ENCODE results near the gene ARID3A.
"Not testable (repeated sequence)": the region's sequence is repeated elsewhere in the genome, so short reads cannot be mapped to it uniquely, and the experiment has no call there.

Gene ARID3A

GRCh38 chr19:955803-956765 lies 30.2 kb downstream of the ARID3A start:
- Histone ChIP-seq H3K4me1 (ENCODE audit: control insufficient read depth in 2 of 2, insufficient read depth in 2 of 2, low read length in 2 of 2) (peaks cover 18 to 20% of the 10 kb centered on the region in 2 donors), H3K9ac (ENCODE audit: low read depth in 1 of 2, low read length in 2 of 2) (no peak overlapping the region), H3K27me3 (ENCODE audit: control insufficient read depth in 2 of 2, insufficient read depth in 2 of 2, low read length in 2 of 2) (peaks cover 0 to 2% of the 10 kb centered on the region in 2 donors), H3K4me3 (ENCODE audit: low read length in 2 of 2) (no peak overlapping the region), H3K27ac (ENCODE audit: low read depth in 2 of 2, low read length in 2 of 2) (no peak overlapping the region), H3K36me3 (ENCODE audit: control insufficient read depth in 2 of 2, insufficient read depth in 2 of 2, low read length in 2 of 2) (peaks cover 0 to 3% of the 10 kb centered on the region in 2 donors), H3K9me3 (ENCODE audit: control insufficient read depth in 2 of 2, low read length in 2 of 2) (no peaks in the 10 kb centered on the region)

DNA sequence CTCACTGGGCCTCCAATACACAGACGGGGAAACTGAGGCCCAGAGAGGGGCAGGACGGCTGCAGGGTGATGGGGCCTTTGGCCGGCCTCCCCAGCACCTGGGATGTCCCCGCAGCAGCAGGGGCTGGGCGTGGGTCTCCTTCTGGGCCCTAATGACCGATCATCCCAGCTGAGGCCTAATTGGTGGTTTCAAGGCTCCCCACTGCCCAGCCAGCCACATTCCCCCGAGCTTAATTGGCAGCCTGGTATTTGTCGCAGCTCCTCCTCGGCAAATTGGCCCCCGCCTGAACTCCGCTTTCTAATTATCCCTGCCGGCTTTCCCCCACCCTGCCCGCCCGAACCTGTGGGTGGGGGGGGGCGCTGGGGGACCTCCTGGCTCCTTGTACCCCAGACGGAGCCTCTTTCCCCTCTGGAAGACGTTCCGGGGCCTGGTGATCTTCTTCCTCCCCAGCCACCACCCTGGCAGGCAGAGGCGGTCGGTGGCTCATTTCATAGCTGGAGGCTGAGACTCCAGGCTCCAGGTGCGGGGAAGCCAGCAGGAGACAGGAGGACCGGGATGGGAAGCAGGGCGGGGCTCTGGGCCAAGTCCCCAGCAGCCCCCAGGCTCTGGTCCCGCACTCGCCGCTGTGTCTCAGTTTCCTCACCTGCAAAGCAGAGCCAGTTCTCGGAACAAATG lies 31.1 kb downstream of the ARID3A start:
- Histone ChIP-seq H3K27me3 (ENCODE audit: control insufficient read depth in 2 of 2, insufficient read depth in 2 of 2, low read length in 2 of 2) (peaks cover 0 to 2% of the 10 kb centered on the region in 2 donors), H3K36me3 (ENCODE audit: control insufficient read depth in 2 of 2, insufficient read depth in 2 of 2, low read length in 2 of 2) (peaks cover 0 to 3% of the 10 kb centered on the region in 2 donors), H3K9me3 (ENCODE audit: control insufficient read depth in 2 of 2, low read length in 2 of 2) (no peaks in the 10 kb centered on the region), H3K4me1 (ENCODE audit: control insufficient read depth in 2 of 2, insufficient read depth in 2 of 2, low read length in 2 of 2) (peaks cover 18 to 20% of the 10 kb centered on the region in 2 donors), H3K27ac (ENCODE audit: low read depth in 2 of 2, low read length in 2 of 2) (no peak overlapping the region), H3K9ac (ENCODE audit: low read depth in 1 of 2, low read length in 2 of 2) (no peak overlapping the region), H3K4me3 (ENCODE audit: low read length in 2 of 2) (no peak overlapping the region)

DNA sequence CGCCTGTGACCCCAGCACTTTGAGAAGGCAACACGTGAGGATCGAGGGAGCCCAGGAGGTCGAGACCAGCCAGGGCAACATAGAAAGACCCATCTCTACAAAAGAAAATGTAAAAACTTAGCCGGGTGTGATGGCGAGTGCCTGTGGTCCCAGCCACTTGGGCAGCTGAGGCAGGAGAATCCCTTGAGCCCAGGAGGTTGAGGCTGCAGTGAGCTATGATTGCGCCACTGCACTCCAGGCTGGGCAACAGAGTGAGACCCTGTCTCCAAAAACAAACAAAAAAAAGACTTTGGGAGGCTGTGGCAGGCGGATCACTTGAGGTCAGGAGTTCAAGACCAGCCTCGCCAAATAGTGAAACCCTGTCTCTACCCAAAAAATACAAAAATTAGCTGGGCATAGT lies 31.7 kb downstream of the ARID3A start:
- H3K36me3 ChIP-seq (ENCODE audit: control insufficient read depth in 2 of 2, insufficient read depth in 2 of 2, low read length in 2 of 2); H3K27ac ChIP-seq (ENCODE audit: low read depth in 2 of 2, low read length in 2 of 2); H3K9me3 ChIP-seq (ENCODE audit: control insufficient read depth in 2 of 2, low read length in 2 of 2); H3K9ac ChIP-seq (ENCODE audit: low read depth in 1 of 2, low read length in 2 of 2); H3K4me3 ChIP-seq (ENCODE audit: low read length in 2 of 2); H3K27me3 ChIP-seq (ENCODE audit: control insufficient read depth in 2 of 2, insufficient read depth in 2 of 2, low read length in 2 of 2): not testable (repeated sequence)
- peaks cover 15 to 16% of the 10 kb centered on the region in 2 donors for H3K4me1 ChIP-seq (ENCODE audit: control insufficient read depth in 2 of 2, insufficient read depth in 2 of 2, low read length in 2 of 2)

DNA sequence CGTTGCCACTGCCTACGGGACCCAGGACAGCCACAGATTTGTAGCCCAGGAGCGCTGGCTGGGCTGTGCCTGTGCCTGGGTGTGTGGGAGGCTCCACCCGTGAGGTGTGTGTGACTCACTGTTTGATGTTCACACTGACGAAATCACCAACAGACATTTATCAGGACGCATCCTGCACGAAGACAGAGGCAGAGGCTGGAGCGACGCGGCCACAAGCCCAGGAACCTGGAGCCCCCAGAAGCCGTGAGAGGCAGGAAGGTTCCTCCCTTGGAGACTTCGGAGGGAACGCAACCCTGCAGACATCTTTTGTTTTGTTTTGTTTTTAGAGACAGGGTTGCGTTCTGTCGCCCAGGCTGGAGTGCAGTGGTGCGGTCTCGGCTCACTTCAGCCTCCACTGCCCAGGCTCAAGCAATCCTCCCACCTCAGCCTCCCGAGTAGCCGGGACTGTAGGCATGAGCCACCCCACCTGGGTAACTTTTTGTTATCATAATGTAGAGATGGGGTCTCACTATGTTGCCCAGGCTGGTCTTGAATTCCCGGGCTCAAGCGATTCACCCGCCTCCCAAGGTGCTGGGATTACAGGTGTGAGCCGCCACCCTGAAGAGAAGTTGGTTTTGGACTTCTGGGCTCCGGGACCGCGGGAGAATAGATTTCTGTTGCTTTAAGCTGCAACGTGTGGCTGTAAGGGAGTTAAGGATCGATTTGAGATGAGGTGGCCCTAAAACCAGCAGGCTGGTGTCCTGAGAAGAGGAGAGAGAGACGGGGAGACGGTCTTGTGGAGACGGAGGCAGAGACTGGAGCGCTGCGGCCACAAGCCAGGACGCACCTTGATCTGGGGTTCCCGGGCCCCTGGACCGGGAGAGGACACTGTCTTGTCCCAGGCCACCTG lies 33.4 kb downstream of the ARID3A start:
- no peaks in the 10 kb centered on the region for H3K9me3 ChIP-seq (ENCODE audit: control insufficient read depth in 2 of 2, low read length in 2 of 2)
- H3K4me3 ChIP-seq (ENCODE audit: low read length in 2 of 2), result no peak overlapping the region
- peaks cover 7 to 10% of the 10 kb centered on the region in 2 donors for H3K4me1 ChIP-seq (ENCODE audit: control insufficient read depth in 2 of 2, insufficient read depth in 2 of 2, low read length in 2 of 2)
- no peak overlapping the region for H3K27ac ChIP-seq (ENCODE audit: low read depth in 2 of 2, low read length in 2 of 2)
- H3K36me3 ChIP-seq (ENCODE audit: control insufficient read depth in 2 of 2, insufficient read depth in 2 of 2, low read length in 2 of 2), result peaks cover 0 to 6% of the 10 kb centered on the region in 2 donors
- peaks cover 0 to 2% of the 10 kb centered on the region in 2 donors for H3K27me3 ChIP-seq (ENCODE audit: control insufficient read depth in 2 of 2, insufficient read depth in 2 of 2, low read length in 2 of 2)
- no peak overlapping the region for H3K9ac ChIP-seq (ENCODE audit: low read depth in 1 of 2, low read length in 2 of 2)

GRCh38 chr19:960020-960419 lies 34.2 kb downstream of the ARID3A start:
- Histone ChIP-seq H3K9ac (ENCODE audit: low read depth in 1 of 2, low read length in 2 of 2) (no peak overlapping the region), H3K27me3 (ENCODE audit: control insufficient read depth in 2 of 2, insufficient read depth in 2 of 2, low read length in 2 of 2) (peaks cover 0 to 2% of the 10 kb centered on the region in 2 donors), H3K27ac (ENCODE audit: low read depth in 2 of 2, low read length in 2 of 2) (no peak overlapping the region), H3K36me3 (ENCODE audit: control insufficient read depth in 2 of 2, insufficient read depth in 2 of 2, low read length in 2 of 2) (peaks cover 4 to 13% of the 10 kb centered on the region in 2 donors), H3K4me1 (ENCODE audit: control insufficient read depth in 2 of 2, insufficient read depth in 2 of 2, low read length in 2 of 2) (peaks cover 6 to 10% of the 10 kb centered on the region in 2 donors), H3K9me3 (ENCODE audit: control insufficient read depth in 2 of 2, low read length in 2 of 2) (no peaks in the 10 kb centered on the region), H3K4me3 (ENCODE audit: low read length in 2 of 2) (no peak overlapping the region)

DNA sequence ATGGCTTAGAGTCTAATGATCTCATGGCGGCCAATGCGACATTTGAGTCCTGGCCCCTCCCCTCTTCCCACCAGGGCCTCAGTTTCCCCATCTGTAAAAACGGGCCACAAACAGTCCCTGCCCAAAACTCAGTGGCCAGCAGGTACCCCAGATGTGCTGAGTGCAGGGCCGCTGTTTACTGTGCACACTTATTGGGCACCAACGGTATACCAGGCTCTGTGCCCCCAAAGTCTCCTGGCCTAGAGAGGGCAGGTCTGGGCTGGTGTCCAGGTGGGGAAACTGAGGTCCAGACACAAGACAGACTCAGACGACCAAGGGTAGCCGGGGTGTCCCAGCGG lies 34.7 kb downstream of the ARID3A start:
- Histone ChIP-seq H3K4me1 (ENCODE audit: control insufficient read depth in 2 of 2, insufficient read depth in 2 of 2, low read length in 2 of 2) (peaks cover 5 to 9% of the 10 kb centered on the region in 2 donors), H3K9ac (ENCODE audit: low read depth in 1 of 2, low read length in 2 of 2) (no peak overlapping the region), H3K9me3 (ENCODE audit: control insufficient read depth in 2 of 2, low read length in 2 of 2) (no peaks in the 10 kb centered on the region), H3K27ac (ENCODE audit: low read depth in 2 of 2, low read length in 2 of 2) (no peak overlapping the region), H3K27me3 (ENCODE audit: control insufficient read depth in 2 of 2, insufficient read depth in 2 of 2, low read length in 2 of 2) (peaks cover 0 to 2% of the 10 kb centered on the region in 2 donors), H3K36me3 (ENCODE audit: control insufficient read depth in 2 of 2, insufficient read depth in 2 of 2, low read length in 2 of 2) (peaks cover 7 to 15% of the 10 kb centered on the region in 2 donors), H3K4me3 (ENCODE audit: low read length in 2 of 2) (no peak overlapping the region)

- Histone ChIP-seq H3K27ac (ENCODE audit: low read depth in 2 of 2, low read length in 2 of 2) (no peak overlapping the region), H3K4me1 (ENCODE audit: control insufficient read depth in 2 of 2, insufficient read depth in 2 of 2, low read length in 2 of 2) (no peaks in the 10 kb centered on the region), H3K27me3 (ENCODE audit: control insufficient read depth in 2 of 2, insufficient read depth in 2 of 2, low read length in 2 of 2) (no peaks in the 10 kb centered on the region), H3K4me3 (ENCODE audit: low read length in 2 of 2) (no peak overlapping the region), H3K9ac (ENCODE audit: low read depth in 1 of 2, low read length in 2 of 2) (no peak overlapping the region), H3K36me3 (ENCODE audit: control insufficient read depth in 2 of 2, insufficient read depth in 2 of 2, low read length in 2 of 2) (peaks cover 12 to 18% of the 10 kb centered on the region in 2 donors), H3K9me3 (ENCODE audit: control insufficient read depth in 2 of 2, low read length in 2 of 2) (no peaks in the 10 kb centered on the region)
These were observed 36.2 kb downstream of the ARID3A start for GRCh38 chr19:961866-962620.

DNA sequence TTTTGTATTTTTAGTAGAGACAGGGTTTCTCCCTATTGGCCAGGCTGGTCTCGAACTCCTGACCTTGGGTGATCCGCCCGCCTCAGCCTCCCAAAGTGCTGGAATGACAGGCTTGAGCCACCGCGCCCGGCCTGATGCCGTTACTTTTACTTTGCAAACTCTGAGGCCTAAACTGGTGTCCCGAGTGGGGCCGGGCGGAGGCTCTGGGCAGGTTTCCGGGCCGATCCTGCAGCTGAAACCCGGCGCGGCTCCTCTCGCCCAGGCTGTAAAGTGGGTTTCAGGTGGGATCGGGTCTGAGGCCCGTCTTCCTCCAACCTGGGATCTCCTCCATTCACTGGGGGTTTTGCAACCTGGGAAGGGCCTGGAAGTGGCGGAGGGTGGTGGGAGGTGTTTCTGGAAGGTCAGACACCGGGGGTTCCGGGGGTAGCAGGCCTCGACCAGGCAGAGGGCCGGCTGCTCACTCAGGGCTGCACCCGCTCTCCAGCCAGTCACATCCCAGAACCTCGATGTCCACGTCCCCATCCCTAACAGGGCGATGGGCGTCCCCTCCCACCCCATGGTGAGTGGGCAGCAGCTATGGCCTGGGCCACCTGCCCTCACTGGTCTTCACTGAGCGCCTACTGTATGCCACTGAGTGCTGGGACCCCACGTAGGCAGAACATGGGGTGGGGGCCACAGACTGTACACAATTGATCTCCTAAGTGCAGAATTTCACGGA lies 37.0 kb downstream of the ARID3A start:
- peaks cover 12 to 18% of the 10 kb centered on the region in 2 donors for H3K36me3 ChIP-seq (ENCODE audit: control insufficient read depth in 2 of 2, insufficient read depth in 2 of 2, low read length in 2 of 2)

DNA sequence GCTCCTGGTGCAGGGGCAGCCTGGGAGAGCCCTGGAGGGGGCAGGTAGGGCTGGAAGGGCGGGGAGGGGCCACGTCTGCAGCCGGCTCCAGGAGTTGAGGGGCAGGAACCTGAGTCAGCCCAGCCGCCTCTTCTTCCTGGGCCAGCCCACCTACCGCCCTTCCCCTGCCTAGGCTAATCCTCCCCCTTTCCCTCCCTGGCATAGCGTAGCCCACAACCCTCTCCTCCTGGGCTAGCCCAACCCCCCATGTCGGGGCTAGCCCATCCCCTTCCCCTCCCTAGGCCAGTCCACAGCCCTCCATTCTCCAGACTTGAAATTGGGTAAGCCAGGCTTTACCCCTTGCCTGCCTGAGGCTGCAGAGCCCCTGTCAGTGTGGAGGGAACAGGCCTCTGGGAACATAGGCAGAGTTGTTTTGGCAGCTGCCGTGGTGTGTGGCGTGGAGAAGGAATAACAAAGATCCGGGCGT lies 37.7 kb downstream of the ARID3A start:
- Histone ChIP-seq H3K9me3 (ENCODE audit: control insufficient read depth in 2 of 2, low read length in 2 of 2) (no peaks in the 10 kb centered on the region), H3K9ac (ENCODE audit: low read depth in 1 of 2, low read length in 2 of 2) (no peak overlapping the region), H3K27me3 (ENCODE audit: control insufficient read depth in 2 of 2, insufficient read depth in 2 of 2, low read length in 2 of 2) (no peaks in the 10 kb centered on the region), H3K27ac (ENCODE audit: low read depth in 2 of 2, low read length in 2 of 2) (no peak overlapping the region), H3K4me1 (ENCODE audit: control insufficient read depth in 2 of 2, insufficient read depth in 2 of 2, low read length in 2 of 2) (no peaks in the 10 kb centered on the region), H3K36me3 (ENCODE audit: control insufficient read depth in 2 of 2, insufficient read depth in 2 of 2, low read length in 2 of 2) (peaks cover 15 to 20% of the 10 kb centered on the region in 2 donors), H3K4me3 (ENCODE audit: low read length in 2 of 2) (no peak overlapping the region)

More for the DNA sequence above, 37.0 kb downstream of the ARID3A start:
- Histone ChIP-seq H3K9me3 (ENCODE audit: control insufficient read depth in 2 of 2, low read length in 2 of 2) (no peaks in the 10 kb centered on the region), H3K9ac (ENCODE audit: low read depth in 1 of 2, low read length in 2 of 2) (no peak overlapping the region), H3K4me1 (ENCODE audit: control insufficient read depth in 2 of 2, insufficient read depth in 2 of 2, low read length in 2 of 2) (no peaks in the 10 kb centered on the region), H3K27me3 (ENCODE audit: control insufficient read depth in 2 of 2, insufficient read depth in 2 of 2, low read length in 2 of 2) (no peaks in the 10 kb centered on the region), H3K4me3 (ENCODE audit: low read length in 2 of 2) (no peak overlapping the region), H3K27ac (ENCODE audit: low read depth in 2 of 2, low read length in 2 of 2) (no peak overlapping the region)
